ENCODE measurements around the gene COL27A1. TPM values are rescaled to one million over a fixed set of nuclear protein-coding genes. Genes with fewer than 3 reads are reported as not detected.

Gene COL27A1
- total and polyA plus RNA-seq, 2 experiments from 2014 or later = 10.5 to 18.0 TPM

GRCh38 chr9:114317665-114318357, 162.5 kb downstream of the COL27A1 start:
- H3K4me3 ChIP-seq = no peak overlapping the region
- no peaks in the 10 kb centered on the region for H3F3A ChIP-seq (replicated peaks; ENCODE audit: low read depth)
- ATAC-seq (no peak), DNase-seq (ENCODE audit: low spot score) (no peak)
- no peak overlapping the region; the same call in 1 of the 2 replicates for H3K27ac Mint-ChIP-seq
- H3K9me3 Mint-ChIP-seq = no peaks in the 10 kb centered on the region; the same call in 1 of the 3 replicates
- no peaks in the 10 kb centered on the region for H3K36me3 Mint-ChIP-seq (ENCODE audit: low read depth)
- peaks cover 5% of the 10 kb centered on the region; the same call in 2 of the 3 replicates for H3K4me1 Mint-ChIP-seq
- no peaks in the 10 kb centered on the region for H3K27me3 ChIP-seq (ENCODE audit: insufficient read depth)
- H2AFZ ChIP-seq = 0 out of 2 replicates have a peak overlapping the region, but pooled peaks have one; percentile 28
- TF ChIP-seq REST (IDR thresholded peaks at IDR 0.05; ENCODE audit: unreplicated experiment) = no peak
- no peak for TF ChIP-seq EZH2phosphoT487 (IDR thresholded peaks at IDR 0.05; ENCODE audit: unreplicated experiment)
- TF ChIP-seq CTCF (conservative IDR thresholded peaks at IDR 0.05; ENCODE audit: low read depth in 2 of 2) = no peak
- TF ChIP-seq ZNF331 (CRISPR knock-in tag; IDR thresholded peaks at IDR 0.05; ENCODE audit: low read depth) = no peak
- TF ChIP-seq ZNF114 (CRISPR knock-in tag; IDR thresholded peaks at IDR 0.05) = no peak
- TF ChIP-seq JUNB (IDR thresholded peaks at IDR 0.05; ENCODE audit: unreplicated experiment) = no peak
- no peak for TF ChIP-seq EZH2 (IDR thresholded peaks at IDR 0.05; ENCODE audit: low read depth, unreplicated experiment)
- TF ChIP-seq CREB1 (CRISPR knock-in tag; IDR thresholded peaks at IDR 0.05; ENCODE audit: low read depth) = no peak
- no peak for TF ChIP-seq NANOG (IDR thresholded peaks at IDR 0.05; ENCODE audit: borderline replicate concordance)
- TF ChIP-seq POLR2AphosphoS5 (IDR thresholded peaks at IDR 0.05; ENCODE audit: low read depth) = no peak
- TF ChIP-seq ETS1 (IDR thresholded peaks at IDR 0.05) = no peak
- no peak for TF ChIP-seq STAT1 (IDR thresholded peaks at IDR 0.05; ENCODE audit: unreplicated experiment)
- TF ChIP-seq ZNF462 (CRISPR knock-in tag; IDR thresholded peaks at IDR 0.05) = no peak
- no peaks in the 10 kb centered on the region for H3K4me1 ChIP-seq (ENCODE audit: insufficient read depth)
- no peak overlapping the region for H3K4me2 ChIP-seq
- no peaks in the 10 kb centered on the region for H3K79me2 ChIP-seq (replicated peaks; ENCODE audit: insufficient read depth)
- no peaks in the 10 kb centered on the region for H3K36me3 ChIP-seq (ENCODE audit: insufficient read depth)
- H3K27ac ChIP-seq (ENCODE audit: low read depth) = no peak overlapping the region
- H3K27me3 Mint-ChIP-seq (ENCODE audit: insufficient read depth, low read depth, poor library complexity) = peaks cover 6% of the 10 kb centered on the region
- H3K9me2 ChIP-seq (ENCODE audit: insufficient read depth) = no peaks in the 10 kb centered on the region
- H3K4me3 Mint-ChIP-seq = no peak overlapping the region
- no peaks in the 10 kb centered on the region for H4K20me1 ChIP-seq (replicated peaks; ENCODE audit: insufficient read depth)

Data from GM23338 (cell line).